ENCODE measurements around the gene MAPT.
"Not testable (repeated sequence)": the region's sequence is repeated elsewhere in the genome, so short reads cannot be mapped to it uniquely, and the experiment has no call there.

MAPT gene

DNA sequence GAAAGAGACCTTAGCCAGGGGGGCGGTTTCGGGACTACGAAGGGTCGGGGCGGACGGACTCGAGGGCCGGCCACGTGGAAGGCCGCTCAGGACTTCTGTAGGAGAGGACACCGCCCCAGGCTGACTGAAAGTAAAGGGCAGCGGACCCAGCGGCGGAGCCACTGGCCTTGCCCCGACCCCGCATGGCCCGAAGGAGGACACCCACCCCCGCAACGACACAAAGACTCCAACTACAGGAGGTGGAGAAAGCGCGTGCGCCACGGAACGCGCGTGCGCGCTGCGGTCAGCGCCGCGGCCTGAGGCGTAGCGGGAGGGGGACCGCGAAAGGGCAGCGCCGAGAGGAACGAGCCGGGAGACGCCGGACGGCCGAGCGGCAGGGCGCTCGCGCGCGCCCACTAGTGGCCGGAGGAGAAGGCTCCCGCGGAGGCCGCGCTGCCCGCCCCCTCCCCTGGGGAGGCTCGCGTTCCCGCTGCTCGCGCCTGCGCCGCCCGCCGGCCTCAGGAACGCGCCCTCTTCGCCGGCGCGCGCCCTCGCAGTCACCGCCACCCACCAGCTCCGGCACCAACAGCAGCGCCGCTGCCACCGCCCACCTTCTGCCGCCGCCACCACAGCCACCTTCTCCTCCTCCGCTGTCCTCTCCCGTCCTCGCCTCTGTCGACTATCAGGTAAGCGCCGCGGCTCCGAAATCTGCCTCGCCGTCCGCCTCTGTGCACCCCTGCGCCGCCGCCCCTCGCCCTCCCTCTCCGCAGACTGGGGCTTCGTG, at the start of gene MAPT:
Gene MAPT (plus strand): TSS at position 533 of the 763 bp plus-strand sequence. CDS start 67,784 bp downstream, outside the sequence.
- peak; percentile 87 for DNase-seq

DNA sequence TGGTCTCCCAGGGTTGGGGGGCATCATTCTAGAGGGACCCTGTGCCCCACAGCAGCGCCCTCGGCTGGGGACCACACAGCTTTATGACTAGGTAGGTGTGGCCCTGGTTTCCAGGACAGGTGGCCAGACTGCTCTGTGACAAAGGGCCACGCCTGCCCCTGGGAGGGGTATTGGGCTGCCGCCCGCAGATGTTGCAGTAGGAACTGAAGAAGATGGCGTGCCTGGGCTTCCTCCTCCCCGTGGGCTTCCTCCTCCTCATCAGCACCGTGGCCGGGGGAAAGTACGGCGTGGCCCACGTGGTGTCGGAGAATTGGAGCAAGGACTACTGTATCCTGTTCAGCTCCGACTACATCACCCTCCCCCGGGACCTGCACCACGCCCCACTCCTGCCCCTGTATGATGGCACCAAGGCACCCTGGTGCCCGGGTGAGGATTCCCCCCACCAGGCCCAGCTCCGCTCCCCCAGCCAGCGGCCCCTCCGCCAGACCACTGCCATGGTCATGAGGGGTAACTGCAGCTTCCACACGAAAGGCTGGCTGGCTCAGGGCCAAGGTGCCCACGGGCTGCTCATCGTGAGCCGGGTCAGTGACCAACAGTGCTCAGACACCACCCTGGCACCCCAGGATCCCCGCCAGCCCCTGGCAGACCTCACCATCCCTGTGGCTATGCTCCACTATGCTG, 49.5 kb upstream of the MAPT start, which contains the start of gene SPPL2C:
Gene SPPL2C (plus strand): TSS at position 187 of the 681 bp plus-strand sequence. CDS start 26 bp downstream, at position 213.
- no peak for DNase-seq

DNA sequence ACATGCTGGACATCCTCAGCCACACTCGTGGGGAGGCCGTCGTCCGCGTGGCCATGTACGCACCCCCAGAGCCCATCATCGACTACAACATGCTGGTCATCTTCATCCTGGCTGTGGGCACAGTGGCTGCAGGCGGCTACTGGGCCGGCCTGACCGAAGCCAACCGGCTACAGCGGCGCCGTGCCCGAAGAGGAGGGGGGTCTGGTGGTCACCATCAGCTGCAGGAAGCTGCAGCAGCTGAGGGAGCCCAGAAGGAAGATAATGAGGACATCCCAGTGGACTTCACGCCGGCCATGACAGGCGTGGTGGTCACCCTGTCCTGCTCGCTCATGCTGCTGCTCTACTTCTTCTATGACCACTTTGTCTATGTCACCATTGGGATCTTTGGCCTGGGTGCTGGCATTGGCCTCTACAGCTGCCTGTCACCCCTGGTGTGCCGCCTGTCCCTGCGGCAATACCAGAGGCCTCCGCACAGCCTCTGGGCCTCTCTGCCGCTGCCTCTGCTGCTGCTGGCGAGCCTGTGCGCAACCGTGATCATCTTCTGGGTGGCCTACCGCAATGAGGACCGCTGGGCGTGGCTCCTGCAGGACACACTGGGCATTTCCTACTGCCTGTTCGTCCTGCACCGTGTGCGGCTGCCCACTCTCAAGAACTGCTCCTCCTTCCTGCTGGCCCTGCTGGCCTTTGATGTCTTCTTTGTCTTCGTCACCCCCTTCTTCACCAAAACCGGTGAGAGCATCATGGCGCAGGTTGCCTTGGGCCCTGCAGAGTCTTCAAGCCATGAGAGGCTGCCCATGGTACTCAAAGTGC, 48.8 kb upstream of the MAPT start:
- no peak for DNase-seq

DNA sequence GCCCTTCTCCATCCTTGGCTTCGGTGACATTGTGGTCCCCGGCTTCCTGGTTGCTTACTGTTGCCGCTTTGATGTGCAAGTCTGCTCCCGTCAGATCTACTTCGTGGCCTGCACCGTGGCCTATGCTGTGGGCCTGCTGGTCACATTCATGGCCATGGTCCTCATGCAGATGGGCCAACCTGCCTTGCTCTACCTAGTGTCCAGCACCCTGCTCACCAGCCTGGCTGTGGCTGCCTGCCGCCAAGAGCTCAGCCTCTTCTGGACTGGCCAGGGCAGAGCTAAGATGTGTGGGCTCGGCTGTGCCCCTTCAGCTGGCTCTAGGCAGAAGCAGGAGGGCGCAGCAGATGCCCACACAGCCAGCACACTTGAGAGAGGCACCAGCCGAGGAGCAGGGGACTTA, 48.1 kb upstream of the MAPT start:
- DNase-seq: no peak

DNA sequence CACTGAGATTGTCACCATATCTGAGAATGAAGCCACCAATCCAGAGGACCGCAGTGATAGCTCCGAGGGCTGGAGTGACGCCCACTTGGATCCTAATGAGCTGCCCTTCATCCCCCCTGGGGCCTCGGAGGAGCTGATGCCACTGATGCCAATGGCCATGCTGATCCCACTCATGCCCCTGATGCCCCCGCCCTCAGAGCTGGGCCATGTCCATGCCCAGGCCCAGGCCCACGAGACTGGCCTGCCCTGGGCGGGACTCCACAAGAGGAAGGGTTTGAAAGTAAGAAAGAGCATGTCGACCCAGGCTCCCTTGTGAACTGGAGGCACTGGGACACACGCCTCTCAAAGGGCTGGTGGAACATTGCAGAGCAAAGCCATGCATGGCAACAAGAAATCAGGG, 47.7 kb upstream of the MAPT start:
- no peak for DNase-seq

DNA sequence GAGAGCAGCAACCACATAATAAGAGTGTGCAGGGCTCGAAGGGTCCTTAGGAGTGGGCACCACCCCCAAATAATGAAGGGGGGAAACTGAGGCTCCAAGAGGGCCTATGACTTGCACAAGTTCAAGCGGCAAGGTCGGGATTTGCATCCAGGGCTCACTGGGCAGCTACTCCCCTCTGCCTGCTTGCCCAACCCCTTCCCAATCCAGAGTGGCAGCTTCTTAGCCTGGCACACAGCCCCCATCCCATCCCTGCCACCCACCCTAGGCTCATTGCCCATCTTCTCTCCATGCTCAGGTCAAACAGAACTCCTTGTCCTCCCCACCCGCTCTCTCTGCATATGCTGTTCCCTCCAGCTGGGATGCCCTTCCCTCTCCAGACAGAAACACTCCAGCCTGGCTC, 47.3 kb upstream of the MAPT start:
- no peak for DNase-seq

DNA sequence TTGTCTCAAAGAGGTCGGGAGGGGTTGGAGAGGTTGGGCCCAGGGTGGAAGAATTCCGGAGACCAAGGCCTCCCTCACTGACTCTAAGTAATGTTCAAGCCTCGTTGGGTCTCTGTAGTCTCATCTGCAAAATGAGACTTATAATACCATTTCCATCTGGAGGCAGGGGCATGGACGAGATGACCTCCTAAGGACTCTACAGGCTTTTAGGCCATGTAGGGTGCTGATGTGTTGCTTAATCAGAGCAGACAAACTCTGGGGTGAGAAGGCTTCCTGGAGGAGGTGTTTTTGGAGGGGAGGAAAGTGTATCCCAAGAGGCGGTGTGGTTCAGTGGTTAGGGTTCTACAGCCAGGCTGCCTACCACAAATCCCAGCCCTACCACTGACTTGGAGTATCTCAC, 46.6 kb upstream of the MAPT start:
- DNase-seq: no peak

DNA sequence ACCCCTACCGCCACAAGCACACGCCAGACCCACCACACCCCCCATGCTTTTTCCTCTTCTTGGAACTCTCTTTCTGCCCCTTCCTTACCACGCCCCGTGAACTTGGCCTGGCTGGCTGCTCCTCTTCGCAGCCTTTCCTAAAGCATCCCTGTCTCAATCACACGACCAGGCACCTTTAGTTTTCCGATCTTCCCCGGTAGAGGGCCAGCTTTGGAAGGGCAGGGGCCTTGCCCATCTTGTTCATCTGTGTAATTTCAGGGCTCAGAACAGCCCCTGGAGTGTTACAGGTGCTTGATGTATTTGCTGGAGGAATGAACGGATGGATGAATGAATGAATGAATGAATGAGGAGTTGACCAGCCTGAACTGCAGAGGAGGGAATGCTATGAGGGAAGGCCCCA, 45.9 kb upstream of the MAPT start:
- DNase-seq: no peak

DNA sequence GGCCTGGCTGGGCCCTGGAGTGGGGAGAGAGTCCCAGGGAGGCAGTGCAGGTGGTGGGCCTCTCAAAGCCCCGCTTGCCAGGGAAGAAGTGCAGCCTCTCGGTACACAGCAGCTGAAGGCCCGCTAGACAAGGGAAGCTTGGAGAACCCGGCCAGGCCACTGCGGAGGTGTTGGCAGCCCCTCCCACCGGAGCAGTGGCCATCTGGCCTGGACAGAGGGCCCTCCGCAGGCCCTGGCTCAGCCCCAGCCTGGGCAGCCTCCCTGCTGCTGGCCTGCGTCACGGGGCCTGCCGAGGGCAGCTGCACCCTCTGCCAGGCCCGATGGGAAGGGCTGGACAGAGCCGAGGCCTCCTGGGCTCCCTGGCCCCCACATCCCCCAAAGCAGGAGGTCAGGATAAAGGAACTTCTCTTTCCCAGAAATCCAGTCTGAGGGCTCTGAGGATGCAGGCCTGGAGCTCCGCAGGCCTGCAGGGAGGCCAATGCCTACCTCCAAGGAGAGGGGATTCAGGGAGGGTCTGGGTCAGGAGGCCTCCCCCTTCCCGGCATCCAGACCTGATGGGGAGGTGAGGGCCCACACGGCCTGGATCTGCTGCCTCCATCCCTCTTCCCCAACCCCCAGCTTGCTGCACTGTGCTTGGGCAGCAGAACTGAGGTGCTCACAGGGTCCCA, 45.4 kb upstream of the MAPT start:
- DNase-seq: no peak

DNA sequence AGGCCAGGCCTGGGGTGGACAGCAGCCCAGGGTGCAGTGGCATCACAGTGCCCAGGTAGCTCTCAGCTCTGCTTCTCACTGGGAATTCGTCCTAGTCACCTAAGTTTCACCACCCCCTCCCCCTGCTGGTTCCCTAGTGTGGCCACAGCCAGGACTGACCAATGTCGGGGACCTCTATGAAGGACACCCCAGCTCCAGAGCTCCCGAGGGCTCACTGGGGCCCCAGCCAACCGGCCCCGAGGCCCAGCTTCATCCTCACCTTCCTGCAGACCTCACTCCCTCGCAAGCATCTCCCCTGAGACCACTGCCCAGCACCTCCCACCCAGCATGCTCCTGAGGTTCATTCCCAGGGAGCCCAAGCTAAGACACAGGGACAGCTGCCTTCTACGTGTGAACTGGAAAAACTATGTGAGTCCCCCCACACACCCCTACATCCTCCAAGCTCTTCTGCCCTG, 44.8 kb upstream of the MAPT start:
- no peak for DNase-seq

DNA sequence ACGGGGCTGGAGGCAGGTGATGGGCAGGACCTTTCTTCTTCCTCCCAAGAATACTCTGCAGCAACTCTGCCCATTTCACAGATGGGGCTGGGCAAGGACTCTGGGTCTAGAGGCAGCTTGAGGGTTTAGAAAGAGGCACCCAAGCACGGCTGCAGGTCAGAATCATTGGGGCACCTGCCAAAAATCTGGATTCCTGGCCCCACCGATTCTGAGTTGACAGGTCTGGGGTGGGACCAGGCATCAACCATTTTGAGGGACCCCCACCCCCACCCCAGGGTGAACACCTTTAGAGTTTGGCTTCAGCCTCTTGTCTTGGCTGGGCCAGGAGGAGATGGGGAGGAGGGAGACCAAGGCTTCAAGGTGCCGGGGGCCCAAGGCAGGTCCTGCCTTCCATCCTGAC, 44.3 kb upstream of the MAPT start:
- DNase-seq: no peak

DNA sequence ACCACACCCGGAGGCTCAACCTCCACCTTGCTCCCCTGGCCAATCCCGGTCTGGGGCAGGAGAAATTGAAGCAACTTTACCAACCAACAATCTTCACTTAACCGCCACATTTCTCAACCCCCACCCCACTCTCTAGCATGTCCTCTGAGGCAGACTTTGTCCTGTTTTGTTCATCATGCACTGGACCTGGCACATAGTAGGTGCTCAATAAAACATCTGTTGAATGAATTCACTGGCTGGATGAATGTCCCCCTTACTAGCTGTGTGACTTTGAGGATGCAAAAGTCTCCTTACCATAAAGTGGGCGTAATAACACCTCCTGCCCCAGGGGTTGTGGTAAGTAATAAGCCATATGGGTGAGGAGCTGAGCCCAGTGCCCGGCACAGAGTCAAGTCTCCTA, 43.9 kb upstream of the MAPT start:
- no peak for DNase-seq

DNA sequence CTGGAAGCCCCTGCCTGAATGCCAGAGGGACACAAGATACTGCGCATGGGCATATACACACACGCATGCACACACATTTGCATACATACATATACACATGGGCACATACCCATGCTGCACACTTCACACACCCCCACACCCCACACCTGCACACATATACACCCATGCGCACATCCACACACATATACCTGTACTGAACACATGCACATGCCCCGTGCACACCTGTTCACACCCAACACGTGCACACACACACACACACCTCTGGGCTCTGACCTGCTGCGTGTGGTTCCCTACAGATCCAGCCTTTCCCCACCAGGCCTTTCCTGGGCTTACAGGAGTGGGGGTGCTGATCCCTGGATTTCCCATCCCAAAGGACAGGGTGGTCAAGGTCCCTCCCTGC, 43.3 kb upstream of the MAPT start:
- no peak for DNase-seq

DNA sequence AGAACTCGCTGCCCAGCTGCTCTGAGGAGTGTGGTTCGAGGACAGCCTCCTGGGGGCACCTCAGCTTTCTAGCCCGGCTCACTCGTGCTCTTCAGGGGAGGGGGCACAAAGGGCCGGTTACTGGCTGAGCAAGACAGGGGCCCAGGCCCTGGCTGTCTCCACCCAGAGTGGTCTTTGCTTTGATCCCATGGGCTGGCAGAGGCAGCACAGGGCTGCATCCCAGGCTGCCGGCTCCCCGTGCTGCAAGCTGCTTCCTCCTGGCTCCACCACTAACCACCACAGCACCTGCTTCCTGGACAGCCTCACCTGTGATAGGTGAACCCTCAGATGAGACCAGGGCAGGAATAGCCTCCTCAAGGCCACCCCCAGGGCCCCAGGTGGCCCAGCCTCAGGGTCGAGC, 42.9 kb upstream of the MAPT start:
- no peak for DNase-seq

DNA sequence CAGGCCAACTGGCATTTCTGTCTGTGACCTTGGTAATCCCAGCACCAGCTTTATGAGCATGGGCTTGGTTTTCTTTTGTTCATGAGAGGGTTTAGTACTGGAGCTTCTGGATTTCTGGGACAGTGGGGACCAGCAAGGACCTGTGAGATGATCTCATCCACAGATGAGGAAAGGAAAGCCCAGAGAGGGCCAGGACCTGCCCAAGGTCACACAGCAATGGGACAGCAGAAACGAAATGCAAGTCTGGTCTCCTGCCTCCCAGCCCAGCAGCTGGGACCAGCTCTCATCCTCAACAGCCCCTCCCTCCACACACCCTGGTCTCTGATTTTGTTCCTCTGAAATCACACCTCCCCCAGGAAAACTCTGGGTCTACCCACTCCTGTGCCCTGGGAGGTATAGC, 42.5 kb upstream of the MAPT start:
- DNase-seq: no peak

DNA sequence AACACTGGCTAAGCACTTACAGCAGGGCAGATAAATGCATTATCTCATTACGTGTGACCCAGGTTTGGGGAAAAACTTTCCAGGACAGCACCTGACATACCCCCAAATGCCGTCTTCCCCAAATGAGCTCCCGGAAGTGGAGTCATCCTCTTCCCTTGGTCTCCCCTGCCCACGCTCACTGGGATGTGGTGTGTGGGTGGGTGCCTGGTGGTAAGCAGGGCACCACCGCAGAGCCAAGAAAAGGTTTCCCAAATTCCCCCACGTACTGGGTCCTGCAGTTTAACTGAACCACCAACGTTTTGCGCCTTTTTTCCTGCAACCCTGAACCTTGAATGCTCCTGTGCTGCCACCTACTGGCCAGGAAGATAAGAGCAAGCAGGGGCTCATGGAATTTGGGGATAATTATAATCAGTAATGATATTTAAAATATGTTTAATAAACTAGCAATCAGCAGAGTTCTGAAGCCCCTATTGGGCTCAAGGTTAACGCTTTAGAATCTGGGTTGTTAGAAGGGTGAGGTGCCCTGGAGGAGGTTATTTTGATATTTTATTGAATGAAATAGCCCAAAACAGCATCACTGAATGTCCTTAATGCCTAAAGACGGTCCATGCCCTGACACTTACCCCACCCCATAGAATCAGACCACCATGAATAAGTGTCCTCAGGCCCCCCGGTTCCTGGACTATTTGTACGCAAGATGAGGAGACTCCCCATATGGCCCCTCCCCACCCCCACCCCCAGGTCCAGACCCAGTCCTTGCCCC, 41.6 kb upstream of the MAPT start:
- peak; percentile 56 for DNase-seq

DNA sequence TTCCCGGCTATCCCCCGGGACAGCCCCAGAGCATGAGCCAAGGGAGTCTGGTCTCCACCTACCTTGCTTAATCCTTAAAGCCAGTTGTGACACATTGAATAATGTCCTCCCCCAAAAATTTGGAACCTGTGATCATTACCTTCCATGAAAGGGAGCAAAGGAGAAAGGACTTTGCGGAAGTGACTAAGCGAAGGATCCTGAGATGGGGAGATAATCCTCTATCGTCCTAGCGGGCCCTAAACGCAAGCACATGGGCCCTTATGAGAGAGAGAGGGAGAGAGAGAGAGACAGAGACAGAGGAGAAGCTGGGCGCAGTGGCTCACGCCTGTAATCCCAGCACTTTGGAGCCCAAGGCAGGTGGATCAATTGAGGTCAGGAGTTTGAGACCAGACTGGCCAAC, 40.1 kb upstream of the MAPT start:
- no peak for DNase-seq

DNA sequence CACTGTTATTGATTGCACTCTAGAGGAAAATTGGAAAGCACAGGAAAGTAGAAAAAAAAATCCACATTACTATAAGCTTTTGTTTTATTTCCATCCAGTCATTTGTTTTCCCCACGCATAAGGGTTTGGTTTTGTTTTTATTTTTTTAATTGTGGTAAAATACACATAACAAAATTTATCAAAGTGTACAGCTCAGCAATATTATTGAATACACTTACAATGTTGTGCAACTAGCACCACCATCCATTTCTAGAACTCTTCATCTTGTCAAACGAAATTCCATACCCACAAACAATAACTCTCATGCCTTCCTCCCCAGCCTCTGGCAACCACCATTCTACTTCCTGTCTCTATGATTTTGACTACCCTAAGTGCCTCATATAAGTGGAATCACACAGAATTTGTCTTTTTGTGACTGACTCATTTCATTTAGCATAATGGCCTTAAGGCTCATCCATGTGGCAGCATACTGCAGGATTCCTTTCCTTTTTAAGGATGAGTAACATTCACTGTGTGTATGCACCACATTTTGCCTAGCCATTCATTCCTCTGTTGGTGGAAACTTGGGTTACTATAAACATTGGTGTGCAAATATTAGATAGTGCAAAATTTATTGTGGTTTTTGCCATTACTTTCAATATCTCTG, 38.5 kb upstream of the MAPT start:
- DNase-seq: no peak

DNA sequence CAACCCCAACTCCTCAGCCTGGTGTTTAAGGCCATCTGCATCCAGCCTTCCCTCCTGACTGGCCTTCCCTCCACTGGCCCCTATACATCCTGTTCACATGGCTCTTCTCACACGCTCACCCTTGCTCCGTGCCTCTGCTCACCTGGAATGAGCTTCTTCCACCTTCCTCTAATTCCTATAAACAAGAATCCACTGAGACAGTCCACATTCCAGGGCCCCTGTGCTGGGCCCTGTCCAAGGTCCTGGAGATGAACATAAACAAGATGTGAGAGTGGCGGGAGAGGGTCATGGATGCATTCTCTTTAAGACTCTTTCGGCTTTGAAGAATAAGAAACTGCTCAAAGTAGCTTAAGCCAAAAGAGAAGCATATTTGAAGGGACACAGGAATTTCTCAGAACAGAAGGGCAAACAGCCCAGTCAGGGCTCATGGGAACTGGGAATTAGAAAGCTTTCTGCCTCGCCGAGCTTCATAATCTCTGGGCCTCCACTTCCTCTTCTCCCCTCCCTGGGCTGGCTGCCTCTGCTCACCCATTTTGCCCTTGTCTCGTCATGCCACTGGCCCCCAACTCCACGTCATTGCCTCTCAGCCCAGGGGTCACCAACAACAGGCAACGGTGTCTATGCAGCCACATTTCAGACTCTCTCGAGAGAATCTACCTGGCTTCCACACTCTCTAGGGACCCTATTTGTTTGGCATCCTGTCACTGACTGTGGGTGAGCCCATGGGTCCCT, 36.2 kb upstream of the MAPT start:
- DNase-seq: no peak

DNA sequence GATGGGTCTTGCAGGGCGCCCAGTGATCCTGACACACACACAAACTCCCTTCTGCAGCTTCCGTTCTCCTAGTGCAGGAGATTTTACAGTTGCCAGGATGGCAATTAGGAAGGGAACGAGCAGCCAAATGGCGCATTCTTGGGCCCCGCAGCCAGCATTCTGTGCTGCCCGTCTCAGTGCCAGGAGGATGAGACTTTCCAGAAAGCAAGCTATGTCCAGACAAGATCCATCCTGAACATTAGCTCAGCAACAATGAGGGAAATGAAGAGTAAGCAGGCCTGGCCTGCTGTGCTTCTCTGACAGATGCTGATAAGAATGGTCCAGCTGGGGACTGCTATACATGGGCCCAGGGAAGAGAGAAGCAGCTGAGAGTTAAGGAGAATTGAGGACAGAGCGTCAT, 33.2 kb upstream of the MAPT start:
- no peak for DNase-seq

DNA sequence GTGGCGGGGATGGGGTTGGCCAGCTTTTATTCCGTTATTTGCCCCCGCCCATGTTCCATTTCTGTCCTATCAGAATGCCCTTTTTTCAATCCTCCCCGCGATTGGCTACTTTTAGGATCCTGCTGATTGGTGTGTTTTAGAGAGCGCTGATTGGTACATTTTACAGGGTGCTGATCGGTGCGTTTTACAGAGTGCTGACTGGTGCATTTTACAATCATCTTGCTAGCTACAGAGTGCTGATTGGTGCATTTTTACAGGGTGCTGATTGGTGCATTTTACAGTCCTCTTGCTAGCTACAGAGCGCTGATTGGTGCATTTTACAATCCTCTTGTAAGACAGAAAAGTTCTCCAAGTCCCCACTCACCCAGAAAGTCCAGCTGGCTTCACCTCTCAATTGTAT, 32.2 kb upstream of the MAPT start:
- DNase-seq: not testable (repeated sequence)

Measured in CD4-positive, alpha-beta T cell treated with Interleukin-21 for 1 hour (primary cell).